Lung (tissue), 12 donors: ENCODE measurements around the gene ZNF148. TPM values are rescaled to one million over a fixed set of nuclear protein-coding genes. Genes with fewer than 3 reads are reported as not detected.

Source experiments
- ATAC-seq: fragments of 200-7000 bp; cut with Tn5 transposase; one replicate; pipeline ENCODE4 v1.9.1; 2020; ENCODE audit warnings: moderate number of reproducible peaks; ENCODE audit not compliant: insufficient read depth, low FRiP score
- DNase-seq, 3 donors: peaks; one replicate each; pipeline ENCODE4 v3.0.0-alpha.2; 2013 to 2017
- H3K27ac ChIP-seq, 2 donors: one replicate each; pipeline ENCODE4 v1.5.1; 2013; ENCODE audit warnings: mild to moderate bottlenecking in 2 of 2, moderate library complexity in 2 of 2, control low read depth in 1 of 2, inconsistent platforms in 1 of 2, low read depth in 1 of 2, low read length in 1 of 2
- H3K27me3 ChIP-seq, 3 donors: one replicate each; pipeline ENCODE4 v1.5.1; 2013; ENCODE audit warnings: low read length in 2 of 3; ENCODE audit not compliant: control insufficient read depth in 3 of 3, insufficient read depth in 3 of 3
- H3K36me3 ChIP-seq, 4 donors: one replicate each; pipeline ENCODE4 v1.5.1; 2013; ENCODE audit warnings: low read length in 4 of 4, mild to moderate bottlenecking in 1 of 4, moderate library complexity in 1 of 4; ENCODE audit not compliant: control insufficient read depth in 4 of 4, insufficient read depth in 4 of 4
- H3K4me1 ChIP-seq, 5 donors: one replicate each; pipeline ENCODE4 v1.5.1; 2013; ENCODE audit warnings: low read length in 5 of 5, mild to moderate bottlenecking in 2 of 5, moderate library complexity in 1 of 5; ENCODE audit not compliant: control insufficient read depth in 5 of 5, insufficient read depth in 5 of 5
- H3K4me3 ChIP-seq: one replicate; pipeline ENCODE4 v1.5.1; 2013; ENCODE audit warnings: mild to moderate bottlenecking, control low read depth, moderate library complexity
- H3K9ac ChIP-seq, 2 donors: one replicate each; pipeline ENCODE4 v1.5.1; 2013; ENCODE audit warnings: low read length in 2 of 2, control low read depth in 1 of 2; ENCODE audit not compliant: insufficient read depth in 1 of 2
- H3K9me3 ChIP-seq, 4 donors: one replicate each; pipeline ENCODE4 v1.5.1; 2013; ENCODE audit warnings: low read length in 3 of 4, mild to moderate bottlenecking in 1 of 4, moderate library complexity in 1 of 4; ENCODE audit not compliant: control insufficient read depth in 4 of 4, insufficient read depth in 3 of 4
- WGBS, 2 donors: extraction: QIAGEN DNeasy Blood & Tissue Kit; methylation state at CpG; one replicate each; pipeline ENCODE4 v1.1.7; 2013; 5-methylcytosine and 5-hydroxymethylcytosine counted together
- polyA plus RNA-seq, 2 donors: library from polyadenylated mRNA; stranded (reverse); fragments of 200-250 nt; gene quantifications; one replicate each; pipeline ENCODE4 v1.2.1, GENCODE V29; 2013
- total RNA-seq, 2 donors: library from RNA; depleted of rRNA in 1 of 2; stranded (reverse); fragments of >200 nt in 1 of 2; gene quantifications; one replicate each; pipeline ENCODE4 v1.2.1, GENCODE V29; 2014 to 2021
- TF ChIP-seq, protein P1 (sequence below): IDR thresholded peaks from 2 replicates; pipeline ENCODE4 v1.5.1; 2012; ENCODE audit warnings: mild to moderate bottlenecking; ENCODE audit errors: control extremely low read depth, extremely low read depth
- donor health status: control.
- donor health status: control.
- donor health status: Bipolar disorder and iron deficiency.
- donor health status: healthy.
- donor health status: DM: yes; HTN: yes; CAD: no.

Gene ZNF148
- total and polyA plus RNA-seq, 4 donors, result 3.5 to 46.2 (median 20.4) TPM

DNA sequence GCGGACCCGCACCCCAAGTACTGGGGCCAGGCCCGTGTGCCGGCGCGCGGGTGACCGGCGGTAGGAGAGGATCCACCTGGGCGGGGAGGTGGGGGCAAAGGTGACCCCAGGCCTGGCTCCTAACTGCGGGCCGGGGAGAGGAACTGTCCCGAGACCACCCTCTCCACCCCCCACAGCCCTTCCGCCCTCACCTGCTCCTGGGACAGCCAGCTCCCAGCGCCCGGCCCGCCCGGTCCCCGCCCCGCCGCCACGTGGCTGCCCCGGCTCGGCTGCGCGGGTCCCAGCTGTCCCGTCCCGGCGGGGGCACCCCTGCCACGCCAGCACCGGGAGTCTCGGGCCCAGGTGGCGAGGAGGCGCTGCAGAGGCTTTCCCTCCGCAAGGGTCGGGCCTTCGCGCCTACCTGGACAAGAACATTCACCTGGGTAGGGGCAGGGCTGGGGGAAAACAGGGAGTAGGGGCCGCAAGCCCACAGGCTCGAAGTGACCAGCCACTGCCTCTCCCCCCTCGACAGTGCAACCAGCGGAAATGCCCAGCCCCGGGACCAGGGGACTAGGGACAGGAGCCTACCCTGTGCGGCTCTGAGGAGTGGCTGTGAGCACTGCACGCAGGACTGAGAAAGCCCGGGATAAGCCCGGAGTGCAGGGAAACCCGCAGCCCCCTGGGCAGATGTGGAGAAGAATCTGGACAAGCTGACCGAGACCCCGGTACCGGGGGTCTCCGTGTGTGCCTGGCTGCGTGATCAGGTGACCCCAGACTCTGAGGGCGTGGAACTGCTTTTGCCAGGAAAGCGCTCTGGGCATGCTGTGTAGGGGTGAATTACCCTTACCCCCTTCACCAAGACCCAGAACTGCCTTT, 162.4 kb downstream of the ZNF148 start, which contains the start of gene SLC12A8:
SLC12A8 (minus strand) TSS at position 240 of the 855 bp plus-strand sequence. CDS start 1,399 bp downstream, outside the sequence.
- H3K4me3 ChIP-seq, result peak within 1 kb of the TSS; percentile 39
- WGBS, 2 donors, result 8 to 9% methylated on average over 54 of the region's 55 CpGs
- peaks cover 0 to 24% (median 16%) of the 10 kb centered on the region in 3 donors for H3K27me3 ChIP-seq
- DNase-seq, result no peak
- no peak within 1 kb of the TSS for H3K27ac ChIP-seq
- no peaks in the 10 kb centered on the region for H3K9me3 ChIP-seq
- peak; percentile 72 for ATAC-seq
- peaks cover 0 to 11% (median 3%) of the 10 kb centered on the region in 5 donors for H3K4me1 ChIP-seq
- TF ChIP-seq, protein P1, sequence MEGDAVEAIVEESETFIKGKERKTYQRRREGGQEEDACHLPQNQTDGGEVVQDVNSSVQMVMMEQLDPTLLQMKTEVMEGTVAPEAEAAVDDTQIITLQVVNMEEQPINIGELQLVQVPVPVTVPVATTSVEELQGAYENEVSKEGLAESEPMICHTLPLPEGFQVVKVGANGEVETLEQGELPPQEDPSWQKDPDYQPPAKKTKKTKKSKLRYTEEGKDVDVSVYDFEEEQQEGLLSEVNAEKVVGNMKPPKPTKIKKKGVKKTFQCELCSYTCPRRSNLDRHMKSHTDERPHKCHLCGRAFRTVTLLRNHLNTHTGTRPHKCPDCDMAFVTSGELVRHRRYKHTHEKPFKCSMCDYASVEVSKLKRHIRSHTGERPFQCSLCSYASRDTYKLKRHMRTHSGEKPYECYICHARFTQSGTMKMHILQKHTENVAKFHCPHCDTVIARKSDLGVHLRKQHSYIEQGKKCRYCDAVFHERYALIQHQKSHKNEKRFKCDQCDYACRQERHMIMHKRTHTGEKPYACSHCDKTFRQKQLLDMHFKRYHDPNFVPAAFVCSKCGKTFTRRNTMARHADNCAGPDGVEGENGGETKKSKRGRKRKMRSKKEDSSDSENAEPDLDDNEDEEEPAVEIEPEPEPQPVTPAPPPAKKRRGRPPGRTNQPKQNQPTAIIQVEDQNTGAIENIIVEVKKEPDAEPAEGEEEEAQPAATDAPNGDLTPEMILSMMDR, result no peak
- no peaks in the 10 kb centered on the region for H3K36me3 ChIP-seq
- H3K9ac ChIP-seq, result peak within 1 kb of the TSS in 1 of 2 donors; percentile 11

- peak in 2 of 3 donors; percentile 22 to 44 for DNase-seq
Observed at GRCh38 chr3:125212091-125212508, 163.0 kb downstream of the ZNF148 start.

DNA sequence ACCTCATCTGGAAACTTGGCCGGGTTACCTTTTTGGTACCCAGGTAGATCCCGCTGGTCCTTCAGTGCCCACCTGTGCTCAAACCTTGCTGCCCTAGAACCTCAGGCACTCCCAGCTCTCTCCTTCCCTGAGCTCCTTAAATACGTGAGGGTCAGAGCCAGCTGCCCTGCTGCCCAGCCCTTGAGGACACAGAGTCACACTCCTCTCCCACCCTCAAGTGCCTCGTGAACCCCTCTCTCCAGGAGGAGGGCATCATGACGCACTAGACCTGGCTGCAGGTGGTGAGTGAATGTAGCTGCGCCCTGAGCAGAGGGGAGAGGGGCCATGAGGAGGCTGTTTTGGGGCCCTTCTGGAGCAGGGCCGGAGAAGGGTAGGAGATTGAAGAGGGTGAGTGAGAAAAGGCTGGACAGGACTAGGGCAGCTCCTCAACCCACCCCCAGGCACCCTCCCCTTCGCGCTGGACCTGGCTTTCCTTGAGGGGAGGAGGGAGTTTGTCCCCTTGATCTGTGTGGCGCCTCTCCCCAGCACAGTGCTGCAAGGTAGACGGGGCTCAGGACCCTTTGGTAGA, 163.5 kb downstream of the ZNF148 start:
- Histone ChIP-seq H3K9ac (no peak overlapping the region), H3K4me3 (peak overlapping the region; percentile 39), H3K27ac (no peak overlapping the region), H3K9me3 (no peaks in the 10 kb centered on the region), H3K27me3 (peaks cover 0 to 24% (median 16%) of the 10 kb centered on the region in 3 donors), H3K36me3 (no peaks in the 10 kb centered on the region), H3K4me1 (peaks cover 0 to 11% (median 3%) of the 10 kb centered on the region in 5 donors)
- no peak for DNase-seq
- TF ChIP-seq, protein P1, result no peak
- ATAC-seq, result peak; percentile 39
- WGBS, 2 donors, result 65 to 79% methylated on average over 10 to 11 of the region's 11 CpGs

More at GRCh38 chr3:125212091-125212508, 163.0 kb downstream of the ZNF148 start:
- TF ChIP-seq, protein P1, result no peak
- Histone ChIP-seq H3K4me3 (peak overlapping the region; percentile 39), H3K9me3 (no peaks in the 10 kb centered on the region), H3K27ac (no peak overlapping the region), H3K9ac (no peak overlapping the region), H3K27me3 (peaks cover 0 to 24% (median 16%) of the 10 kb centered on the region in 3 donors), H3K4me1 (peaks cover 0 to 11% (median 3%) of the 10 kb centered on the region in 5 donors), H3K36me3 (no peaks in the 10 kb centered on the region)
- 6 to 7% methylated on average over 22 to 28 of the region's 28 CpGs for WGBS, 2 donors
- ATAC-seq, result peak; percentile 23
